DND-41 (cell line): Measurements from ENCODE around the gene CDX2.

Experiments
- ATAC-seq: fragments of 200-7000 bp; cut with Tn5 transposase; 3 replicates; pipeline ENCODE4 v1.9.1; 2021; ENCODE audit warnings: low read depth; ENCODE audit not compliant: insufficient read depth
- DNase-seq: peaks from one replicate; pipeline ENCODE4 v3.0.0-alpha.2; 2020
- H2AFZ ChIP-seq: 2 replicates; pipeline ENCODE4 v1.6.0; 2012; ENCODE audit warnings: low read depth, low read length
- H3K27ac ChIP-seq: 2 replicates; pipeline ENCODE4 v1.5.1; 2012; ENCODE audit warnings: low read length, inconsistent platforms
- H3K27me3 ChIP-seq: fragments of 200-600 bp; sonication (generic); 2 replicates; pipeline ENCODE4 v1.6.0; 2012; ENCODE audit warnings: low read length, mild to moderate bottlenecking, inconsistent platforms; ENCODE audit not compliant: insufficient read depth, poor library complexity
- H3K36me3 ChIP-seq: 2 replicates; pipeline ENCODE4 v1.5.1; 2012; ENCODE audit warnings: low read length, inconsistent platforms; ENCODE audit not compliant: insufficient read depth
- H3K4me1 ChIP-seq: 2 replicates; pipeline ENCODE4 v1.5.1; 2012; ENCODE audit warnings: mild to moderate bottlenecking, low read length; ENCODE audit not compliant: insufficient read depth
- H3K4me2 ChIP-seq: 2 replicates; pipeline ENCODE4 v1.6.0; 2012; ENCODE audit warnings: mild to moderate bottlenecking, moderate library complexity, low read length, inconsistent platforms; ENCODE audit not compliant: insufficient read depth
- H3K4me3 ChIP-seq, 2 experiments: fragments of 200-600 bp in 1 of 2; shearing (Covaris generic) in 1 of 2; 2 replicates each; pipeline ENCODE4 v1.5.1; 2012 to 2016; ENCODE audit warnings: inconsistent platforms in 2 of 2, low read length in 2 of 2, mild to moderate bottlenecking in 2 of 2, low read depth in 1 of 2, moderate library complexity in 1 of 2
- H3K79me2 ChIP-seq: 2 replicates; pipeline ENCODE4 v1.6.0; 2012; ENCODE audit warnings: low read length, inconsistent platforms; ENCODE audit not compliant: insufficient read depth
- H3K9ac ChIP-seq: 2 replicates; pipeline ENCODE4 v1.6.0; 2012; ENCODE audit warnings: low read depth, mild to moderate bottlenecking, inconsistent platforms, low read length, moderate library complexity
- H3K9me3 ChIP-seq: 2 replicates; pipeline ENCODE4 v1.5.1; 2012; ENCODE audit warnings: low read length, moderate library complexity, mild to moderate bottlenecking, inconsistent platforms; ENCODE audit not compliant: insufficient read depth, severe bottlenecking
- H4K20me1 ChIP-seq: 2 replicates; pipeline ENCODE4 v1.6.0; 2012; ENCODE audit warnings: low read length; ENCODE audit not compliant: insufficient read depth
- EZH2 ChIP-seq: IDR thresholded peaks from 3 replicates; pipeline ENCODE4 v1.6.1; 2012; ENCODE audit warnings: borderline replicate concordance, low read depth, mild to moderate bottlenecking, moderate library complexity, low read length, inconsistent platforms; ENCODE audit not compliant: severe bottlenecking
- TF ChIP-seq, protein P1 (sequence below): IDR thresholded peaks from 2 replicates; pipeline ENCODE4 v1.5.1; 2012; ENCODE audit warnings: borderline replicate concordance, low read length, moderate library complexity, mild to moderate bottlenecking; ENCODE audit not compliant: poor library complexity, severe bottlenecking; ENCODE audit errors: extremely low read depth

Gene CDX2

DNA sequence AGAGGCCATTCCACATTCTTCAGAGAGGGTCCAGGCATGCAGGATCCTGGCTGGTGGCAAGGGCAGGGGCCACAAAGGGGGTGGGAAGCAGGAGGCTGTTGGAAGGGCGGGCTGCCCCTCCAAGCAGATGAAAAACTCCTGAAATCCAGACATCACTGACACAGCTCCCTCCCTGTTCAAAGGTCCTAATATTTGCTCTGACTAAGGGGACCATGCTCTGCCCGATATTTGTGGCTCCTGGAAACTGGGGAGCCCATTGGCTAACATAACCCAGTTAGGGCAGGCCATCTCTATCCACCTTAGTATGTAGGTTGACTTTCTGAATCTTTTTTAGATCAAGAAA is 3.3 kb upstream of the CDX2 start:
- Histone ChIP-seq H3K27me3 (no peaks in the 10 kb centered on the region), H3K4me2 (no peak overlapping the region), H3K4me3 (no peak overlapping the region)

GRCh38 chr13:27971776-27972477 is 2.8 kb upstream of the CDX2 start:
- H3K4me2 ChIP-seq: no peak overlapping the region
- DNase-seq (no peak), ATAC-seq (no peak)

More for the DNA sequence above, 3.3 kb upstream of the CDX2 start:
- Histone ChIP-seq H3K9ac (no peak overlapping the region), H3K9me3 (no peaks in the 10 kb centered on the region), H3K27ac (no peak overlapping the region), H4K20me1 (no peaks in the 10 kb centered on the region), H2AFZ (no peak overlapping the region), H3K36me3 (no peaks in the 10 kb centered on the region), H3K79me2 (no peaks in the 10 kb centered on the region), H3K4me1 (no peaks in the 10 kb centered on the region)
- DNase-seq (no peak), ATAC-seq (no peak)
- no peak for TF ChIP-seq EZH2
- TF ChIP-seq, protein P1, sequence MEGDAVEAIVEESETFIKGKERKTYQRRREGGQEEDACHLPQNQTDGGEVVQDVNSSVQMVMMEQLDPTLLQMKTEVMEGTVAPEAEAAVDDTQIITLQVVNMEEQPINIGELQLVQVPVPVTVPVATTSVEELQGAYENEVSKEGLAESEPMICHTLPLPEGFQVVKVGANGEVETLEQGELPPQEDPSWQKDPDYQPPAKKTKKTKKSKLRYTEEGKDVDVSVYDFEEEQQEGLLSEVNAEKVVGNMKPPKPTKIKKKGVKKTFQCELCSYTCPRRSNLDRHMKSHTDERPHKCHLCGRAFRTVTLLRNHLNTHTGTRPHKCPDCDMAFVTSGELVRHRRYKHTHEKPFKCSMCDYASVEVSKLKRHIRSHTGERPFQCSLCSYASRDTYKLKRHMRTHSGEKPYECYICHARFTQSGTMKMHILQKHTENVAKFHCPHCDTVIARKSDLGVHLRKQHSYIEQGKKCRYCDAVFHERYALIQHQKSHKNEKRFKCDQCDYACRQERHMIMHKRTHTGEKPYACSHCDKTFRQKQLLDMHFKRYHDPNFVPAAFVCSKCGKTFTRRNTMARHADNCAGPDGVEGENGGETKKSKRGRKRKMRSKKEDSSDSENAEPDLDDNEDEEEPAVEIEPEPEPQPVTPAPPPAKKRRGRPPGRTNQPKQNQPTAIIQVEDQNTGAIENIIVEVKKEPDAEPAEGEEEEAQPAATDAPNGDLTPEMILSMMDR: no peak

GRCh38 chr13:27971236-27971645 is 2.1 kb upstream of the CDX2 start:
- no peak for ATAC-seq
- H3K4me1 ChIP-seq: no peaks in the 10 kb centered on the region
- H3K79me2 ChIP-seq: no peaks in the 10 kb centered on the region
- no peaks in the 10 kb centered on the region for H4K20me1 ChIP-seq
- DNase-seq: no peak
- no peak overlapping the region for H2AFZ ChIP-seq
- no peak overlapping the region for H3K4me2 ChIP-seq
- no peaks in the 10 kb centered on the region for H3K27me3 ChIP-seq
- H3K9me3 ChIP-seq: no peaks in the 10 kb centered on the region
- no peak for TF ChIP-seq EZH2
- TF ChIP-seq, protein P1: no peak
- H3K4me3 ChIP-seq: no peak overlapping the region
- H3K9ac ChIP-seq: no peak overlapping the region
- no peaks in the 10 kb centered on the region for H3K36me3 ChIP-seq
- H3K27ac ChIP-seq: no peak overlapping the region

More at GRCh38 chr13:27971776-27972477, 2.8 kb upstream of the CDX2 start:
- Histone ChIP-seq H3K27me3 (no peaks in the 10 kb centered on the region), H3K79me2 (no peaks in the 10 kb centered on the region), H3K9ac (no peak overlapping the region), H3K27ac (no peak overlapping the region), H3K4me1 (no peaks in the 10 kb centered on the region), H3K4me3 (no peak overlapping the region), H2AFZ (no peak overlapping the region), H4K20me1 (no peaks in the 10 kb centered on the region), H3K9me3 (no peaks in the 10 kb centered on the region), H3K36me3 (no peaks in the 10 kb centered on the region)
- TF ChIP-seq, protein P1: no peak
- no peak for TF ChIP-seq EZH2
